PC-3 (cell line): ENCODE measurements around the gene NT5DC1.

Experiments used
- CTCF ChIP-seq: fragments of 300-600 bp; sonication (generic); conservative IDR thresholded peaks from 2 replicates; pipeline ENCODE4 v1.5.1; 2017; ENCODE audit warnings: antibody characterized with exemption, low read depth, mild to moderate bottlenecking, low read length
- EZH2 ChIP-seq: fragments of 300-600 bp; sonication (generic); IDR thresholded peaks from one replicate; pipeline ENCODE4 v1.6.1; 2017; ENCODE audit warnings: antibody characterized with exemption, mild to moderate bottlenecking, low read length; ENCODE audit not compliant: unreplicated experiment

- TF ChIP-seq CTCF = no peak
- TF ChIP-seq EZH2 = no peak
Observed at GRCh38 chr6:116196841-116197240, 96.2 kb downstream of the NT5DC1 start.
